Gastroesophageal sphincter (tissue), 4 donors: ENCODE measurements around the gene HCN4. TPM values are rescaled to one million over a fixed set of nuclear protein-coding genes. Genes with fewer than 3 reads are reported as not detected.

Experiments
- ATAC-seq: fragments of 150-250 bp; one replicate; pipeline ENCODE4 v1.9.1; 2016; ENCODE audit warnings: mild to moderate bottlenecking, moderate library complexity
- H3K27ac ChIP-seq, 4 donors: fragments of 200-600 bp; sonication (generic) in 3 of 4; 1 replicate in 3 of 4; 2 replicates in 1 of 4; pipeline ENCODE4 v1.5.1; 2016 to 2019
- H3K27me3 ChIP-seq: fragments of 200-600 bp; sonication (generic); one replicate; pipeline ENCODE4 v1.5.1; 2019
- H3K36me3 ChIP-seq, 2 donors: fragments of 200-600 bp; sonication (generic); one replicate each; pipeline ENCODE4 v1.5.1; 2019; ENCODE audit warnings: control low read depth in 1 of 2
- H3K4me1 ChIP-seq, 3 donors: fragments of 200-600 bp; sonication (generic); 1 replicate in 2 of 3; 2 replicates in 1 of 3; pipeline ENCODE4 v1.5.1; 2016 to 2019; ENCODE audit warnings: control low read depth in 2 of 3
- H3K4me3 ChIP-seq, 2 donors: fragments of 200-600 bp; sonication (generic); one replicate each; pipeline ENCODE4 v1.5.1; 2019; ENCODE audit warnings: mild to moderate bottlenecking in 1 of 2, moderate library complexity in 1 of 2
- H3K9me3 ChIP-seq, 3 donors: fragments of 200-600 bp; sonication (generic); one replicate each; pipeline ENCODE4 v1.5.1; 2017 to 2019; ENCODE audit warnings: control low read depth in 2 of 3
- CTCF ChIP-seq, 4 experiments: fragments of 200-600 bp in 2 of 4; fragments of 450-650 bp in 2 of 4; sonication (generic) in 1 of 4; IDR thresholded peaks; one replicate each; pipeline ENCODE4 v1.5.1; 2017 to 2019; ENCODE audit warnings: antibody characterized with exemption in 4 of 4, mild to moderate bottlenecking in 2 of 4, moderate library complexity in 2 of 4
- EP300 ChIP-seq: sonication (generic); formaldehyde crosslinking; IDR thresholded peaks from one replicate; pipeline ENCODE4 v1.6.1; 2017; ENCODE audit warnings: antibody characterized with exemption, mild to moderate bottlenecking
- POLR2A ChIP-seq, 2 donors: fragments of 450-650 bp; IDR thresholded peaks; one replicate each; pipeline ENCODE4 v1.6.1; 2017; ENCODE audit warnings: antibody characterized with exemption in 2 of 2, mild to moderate bottlenecking in 2 of 2, moderate library complexity in 1 of 2
- POLR2AphosphoS5 ChIP-seq: sonication (generic); formaldehyde crosslinking; IDR thresholded peaks from one replicate; pipeline ENCODE4 v1.6.1; 2017; ENCODE audit warnings: antibody characterized with exemption
- WGBS, 2 donors: methylation state at CpG; one replicate each; pipeline ENCODE4 v1.1.5; 2018; ENCODE audit warnings: low coverage in 1 of 2; 5-methylcytosine and 5-hydroxymethylcytosine counted together
- total RNA-seq, 4 donors: library from RNA; depleted of rRNA; stranded (reverse); fragments of >200 nt; gene quantifications; one replicate each; pipeline ENCODE4 v1.1.0, GENCODE V29; 2016

Gene HCN4
- total RNA-seq, 4 donors from 2014 or later: 0.08 TPM; not detected in 3

GRCh38 chr15:73325191-73325861 is 43.4 kb downstream of the HCN4 start:
- H3K4me3 ChIP-seq: no peak overlapping the region
- H3K27me3 ChIP-seq: peaks cover 56% of the 10 kb centered on the region
- H3K36me3 ChIP-seq: no peaks in the 10 kb centered on the region
- no peak overlapping the region for H3K27ac ChIP-seq
- H3K9me3 ChIP-seq: no peaks in the 10 kb centered on the region
- no peaks in the 10 kb centered on the region for H3K4me1 ChIP-seq
- TF ChIP-seq POLR2AphosphoS5 (no peak), EP300 (no peak), CTCF (IDR thresholded peaks at IDR 0.05) (no peak), POLR2A (IDR thresholded peaks at IDR 0.05) (no peak)
- WGBS, 2 donors: 20 to 76% methylated on average over 1 to 15 of the region's 29 CpGs
- ATAC-seq: no peak

GRCh38 chr15:73324496-73325170 is 44.1 kb downstream of the HCN4 start:
- TF ChIP-seq POLR2AphosphoS5: no peak
- no peak for TF ChIP-seq POLR2A (IDR thresholded peaks at IDR 0.05)
- TF ChIP-seq EP300: no peak
- no peak for TF ChIP-seq CTCF (IDR thresholded peaks at IDR 0.05)
- no peaks in the 10 kb centered on the region for H3K36me3 ChIP-seq
- WGBS, 2 donors: 93 to 100% methylated on average over 1 to 6 of the region's 16 CpGs

GRCh38 chr15:73323956-73324355 is 44.8 kb downstream of the HCN4 start:
- Histone ChIP-seq H3K27ac (no peak overlapping the region), H3K4me1 (no peaks in the 10 kb centered on the region), H3K9me3 (no peaks in the 10 kb centered on the region), H3K27me3 (peaks cover 70% of the 10 kb centered on the region), H3K36me3 (no peaks in the 10 kb centered on the region), H3K4me3 (no peak overlapping the region)
- TF ChIP-seq EP300 (no peak), POLR2A (IDR thresholded peaks at IDR 0.05) (no peak), CTCF (IDR thresholded peaks at IDR 0.05) (no peak), POLR2AphosphoS5 (no peak)
- ATAC-seq: no peak
- WGBS, 2 donors: no CpG with 5 or more reads among the region's 16 CpGs

More at GRCh38 chr15:73324496-73325170, 44.1 kb downstream of the HCN4 start:
- Histone ChIP-seq H3K4me3 (no peak overlapping the region), H3K27ac (no peak overlapping the region), H3K27me3 (peaks cover 63% of the 10 kb centered on the region), H3K9me3 (no peaks in the 10 kb centered on the region), H3K4me1 (no peaks in the 10 kb centered on the region)
- no peak for ATAC-seq

GRCh38 chr15:73323374-73323955 is 45.3 kb downstream of the HCN4 start:
- no peaks in the 10 kb centered on the region for H3K4me1 ChIP-seq
- H3K9me3 ChIP-seq: no peaks in the 10 kb centered on the region
- TF ChIP-seq POLR2A (IDR thresholded peaks at IDR 0.05): no peak
- TF ChIP-seq POLR2AphosphoS5: no peak
- no peak for TF ChIP-seq CTCF (IDR thresholded peaks at IDR 0.05)
- TF ChIP-seq EP300: no peak
- H3K27ac ChIP-seq: no peak overlapping the region
- no peak overlapping the region for H3K4me3 ChIP-seq
- no peaks in the 10 kb centered on the region for H3K36me3 ChIP-seq
- peaks cover 75% of the 10 kb centered on the region for H3K27me3 ChIP-seq
- 78 to 89% methylated on average over 3 to 11 of the region's 30 CpGs for WGBS, 2 donors
- ATAC-seq: no peak
